HepG2 (cell line): ENCODE measurements around the gene MEX3A. TPM values are rescaled to one million over a fixed set of nuclear protein-coding genes. Genes with fewer than 3 reads are reported as not detected.

Experiments
- HBP1 ChIP-seq: IDR thresholded peaks from 2 replicates; pipeline ENCODE4 v1.6.1; 2016; ENCODE audit warnings: low read depth, control low read depth
- IRF2 ChIP-seq: IDR thresholded peaks from 2 replicates; pipeline ENCODE4 v1.6.1; 2018; ENCODE audit warnings: missing genetic modification reagents, missing compliant biosample characterization
- IRF9 ChIP-seq: sonication (generic); formaldehyde crosslinking; IDR thresholded peaks from 2 replicates; pipeline ENCODE4 v1.8.0; 2022; ENCODE audit warnings: missing genetic modification reagents, mild to moderate bottlenecking, borderline replicate concordance
- NR3C1 ChIP-seq: sonication (generic); formaldehyde crosslinking; IDR thresholded peaks from 2 replicates; pipeline ENCODE4 v1.4.0; 2020; ENCODE audit warnings: missing genetic modification reagents
- PHF21A ChIP-seq: sonication (generic); formaldehyde crosslinking; IDR thresholded peaks from 2 replicates; pipeline ENCODE4 v1.5.0; 2020; ENCODE audit warnings: mild to moderate bottlenecking, missing genetic modification reagents
- RFX3 ChIP-seq: IDR thresholded peaks from 2 replicates; pipeline ENCODE4 v1.6.1; 2016; ENCODE audit warnings: missing biosample characterization, missing genetic modification reagents
- RFX5 ChIP-seq: IDR thresholded peaks from 2 replicates; pipeline ENCODE4 v1.6.1; 2011; ENCODE audit warnings: low read depth, low read length, improper control_type of control experiment
- SNAPC4 ChIP-seq: sonication (generic); formaldehyde crosslinking; IDR thresholded peaks from 2 replicates; pipeline ENCODE4 v1.4.0; 2020; ENCODE audit warnings: mild to moderate bottlenecking, missing genetic modification reagents
- SNRNP70 ChIP-seq: fragments of 200-400 bp; formaldehyde crosslinking; IDR thresholded peaks from 2 replicates; pipeline ENCODE4 v1.6.1; 2017; ENCODE audit warnings: mild to moderate bottlenecking, low read depth, low read length, moderate library complexity
- SRSF4 ChIP-seq: fragments of 200-400 bp; formaldehyde crosslinking; IDR thresholded peaks from one replicate; pipeline ENCODE4 v1.6.1; 2018; ENCODE audit warnings: mild to moderate bottlenecking, low read depth, low read length, moderate library complexity; ENCODE audit not compliant: poor library complexity, severe bottlenecking
- TP53 ChIP-seq: sonication (generic); formaldehyde crosslinking; conservative IDR thresholded peaks from 2 replicates; pipeline ENCODE4 v1.4.0; 2020; ENCODE audit warnings: missing genetic modification reagents
- ZBTB46 ChIP-seq: sonication (generic); formaldehyde crosslinking; IDR thresholded peaks from 2 replicates; pipeline ENCODE4 v1.4.0; 2020; ENCODE audit warnings: mild to moderate bottlenecking, missing genetic modification reagents, borderline replicate concordance
- ZNF20 ChIP-seq: sonication (generic); formaldehyde crosslinking; IDR thresholded peaks from 2 replicates; pipeline ENCODE4 v1.4.0; 2020; ENCODE audit warnings: mild to moderate bottlenecking, moderate library complexity, missing genetic modification reagents
- ZNF33B ChIP-seq: sonication (generic); formaldehyde crosslinking; IDR thresholded peaks from 2 replicates; pipeline ENCODE4 v1.5.1; 2020; ENCODE audit warnings: mild to moderate bottlenecking, missing genetic modification reagents
- ZNF670 ChIP-seq: sonication (generic); formaldehyde crosslinking; IDR thresholded peaks from 2 replicates; pipeline ENCODE4 v1.8.0; 2022; ENCODE audit warnings: mild to moderate bottlenecking, missing genetic modification reagents, borderline replicate concordance
- ZNF704 ChIP-seq: sonication (generic); formaldehyde crosslinking; IDR thresholded peaks from 2 replicates; pipeline ENCODE4 v1.8.1; 2023; ENCODE audit warnings: mild to moderate bottlenecking, inconsistent platforms, moderate library complexity, missing genetic modification reagents, borderline replicate concordance
- polyA plus RNA-seq, 8 experiments: library from polyadenylated mRNA; depleted of rRNA in 3 of 8; stranded (reverse) in 7 of 8; unstranded in 1 of 8; fragments of >200 nt; fragmentation: Illumina TruSeq in 4 of 8; extraction: Trizol in 4 of 8; gene quantifications; 2 replicates each; pipeline versions ENCODE4 v1.2.1 to v1.2.3, GENCODE V29; 2011 to 2016; ENCODE audit warnings: low read depth in 4 of 8, missing spikeins in 1 of 8, mixed read lengths in 1 of 8; ENCODE audit not compliant: insufficient read depth in 1 of 8
- total RNA-seq, 5 experiments: library from RNA; depleted of rRNA; stranded (reverse); fragments of >200 nt; fragmentation: Illumina TruSeq; extraction: Trizol; gene quantifications; 2 replicates each; pipeline ENCODE4 v1.2.3, GENCODE V29; 2016; ENCODE audit warnings: low read depth in 1 of 5

The MEX3A gene
- total and polyA plus RNA-seq, 2 of the 13 experiments (the other 11 are each of a cell fraction or from before 2014, with no cell fraction given): 7.6 to 9.1 TPM

GRCh38 chr1:156053768-156054499, 28.3 kb downstream of the MEX3A start, which contains the start of gene UBQLN4 (continued):
- TF ChIP-seq ZNF704 (CRISPR knock-in tag) (no peak), IRF2 (CRISPR knock-in tag) (no peak), ZBTB46 (CRISPR knock-in tag) (no peak), SNRNP70 (no peak), HBP1 (no peak), SNAPC4 (CRISPR knock-in tag) (no peak), TP53 (CRISPR knock-in tag) (no peak), RFX3 (CRISPR knock-in tag) (no peak), RFX5 (no peak), NR3C1 (no peak), ZNF33B (CRISPR knock-in tag) (no peak), SRSF4 (no peak), IRF9 (CRISPR knock-in tag) (no peak; the same call in none of the 2 replicates), PHF21A (CRISPR knock-in tag) (peak; percentile 9), ZNF670 (peak; percentile 26; the same call in 1 of the 2 replicates), ZNF20 (CRISPR knock-in tag) (no peak; the same call in 1 of the 2 replicates)
